G401.6 (cell line): ENCODE data around the gene TIMP4.

Experiments
- FAIRE-seq: peaks from 2 replicates; lab custom pipeline; 2012; peaks lifted over from hg19 to GRCh38; lab: Jason Lieb, UNC

TIMP4 gene

GRCh38 chr3:12158387-12159226 lies at the start of gene TIMP4:
TIMP4 (minus strand) TSS chr3:12158912; CDS start chr3:12158840, 72 bp downstream.
- no peak for FAIRE-seq

GRCh38 chr3:12205171-12205570 lies 46.5 kb upstream of the TIMP4 start:
- FAIRE-seq = no peak

- FAIRE-seq = no peak
These were observed 43.1 kb upstream of the TIMP4 start for GRCh38 chr3:12201813-12202212.

GRCh38 chr3:12198301-12198700 lies 39.6 kb upstream of the TIMP4 start:
- no peak for FAIRE-seq

- FAIRE-seq = no peak
These were observed 38.8 kb upstream of the TIMP4 start for GRCh38 chr3:12197475-12197874.

GRCh38 chr3:12196684-12197083 lies 38.0 kb upstream of the TIMP4 start:
- no peak for FAIRE-seq

- FAIRE-seq = no peak
These were observed 36.5 kb upstream of the TIMP4 start for GRCh38 chr3:12195231-12195630.

- no peak for FAIRE-seq
These were observed 36.0 kb upstream of the TIMP4 start for GRCh38 chr3:12194669-12195161.

GRCh38 chr3:12194209-12194608 lies 35.5 kb upstream of the TIMP4 start:
- FAIRE-seq = no peak

- no peak for FAIRE-seq
These were observed 34.9 kb upstream of the TIMP4 start for GRCh38 chr3:12193485-12194165.

GRCh38 chr3:12192655-12193484 lies 34.2 kb upstream of the TIMP4 start:
- no peak for FAIRE-seq

- FAIRE-seq = no peak
These were observed 33.5 kb upstream of the TIMP4 start for GRCh38 chr3:12192173-12192572.

GRCh38 chr3:12191559-12191958 lies 32.8 kb upstream of the TIMP4 start:
- FAIRE-seq = no peak

- no peak for FAIRE-seq
These were observed 32.1 kb upstream of the TIMP4 start for GRCh38 chr3:12190832-12191231.

- no peak for FAIRE-seq
These were observed 31.6 kb upstream of the TIMP4 start for GRCh38 chr3:12190221-12190807.

- no peak for FAIRE-seq
These were observed 30.1 kb upstream of the TIMP4 start for GRCh38 chr3:12188681-12189287.

- FAIRE-seq = no peak
These were observed 29.6 kb upstream of the TIMP4 start for GRCh38 chr3:12188328-12188648.

GRCh38 chr3:12187448-12188327 lies 29.0 kb upstream of the TIMP4 start:
- no peak for FAIRE-seq

- no peak for FAIRE-seq
These were observed 28.0 kb upstream of the TIMP4 start for GRCh38 chr3:12186515-12187286.

- no peak for FAIRE-seq
These were observed 27.3 kb upstream of the TIMP4 start for GRCh38 chr3:12186046-12186445.
